Gastrocnemius medialis (tissue), 4 donors: ENCODE measurements around the gene CEP170B. TPM values are rescaled to one million over a fixed set of nuclear protein-coding genes. Genes with fewer than 3 reads are reported as not detected.

Source experiments
- ATAC-seq, 2 donors: fragments of 150-250 bp; one replicate each; pipeline ENCODE4 v1.9.1; 2016
- DNase-seq, 2 donors: peaks; one replicate each; pipeline ENCODE4 v3.0.0-alpha.2; 2019
- H3K27ac ChIP-seq, 4 donors: fragments of 200-600 bp; sonication (generic); 1 replicate in 1 of 4; 2 replicates in 3 of 4; pipeline ENCODE4 v1.5.1; 2016 to 2018; ENCODE audit warnings: mild to moderate bottlenecking in 2 of 4, moderate library complexity in 1 of 4
- H3K27me3 ChIP-seq, 3 donors: fragments of 200-600 bp; sonication (generic) in 2 of 3; 1 replicate in 1 of 3; 2 replicates in 2 of 3; pipeline versions ENCODE4 v1.5.1 to v1.6.0; 2016 to 2019; ENCODE audit warnings: mild to moderate bottlenecking in 1 of 3, moderate library complexity in 1 of 3
- H3K36me3 ChIP-seq, 2 donors: fragments of 200-600 bp; sonication (generic) in 1 of 2; one replicate each; pipeline ENCODE4 v1.5.1; 2017 to 2018
- H3K4me1 ChIP-seq, 2 donors: fragments of 200-600 bp; sonication (generic) in 1 of 2; one replicate each; pipeline ENCODE4 v1.5.1; 2016 to 2017; ENCODE audit warnings: mild to moderate bottlenecking in 2 of 2
- H3K4me3 ChIP-seq, 4 donors: fragments of 200-600 bp; sonication (generic) in 3 of 4; 1 replicate in 1 of 4; 2 replicates in 3 of 4; pipeline ENCODE4 v1.5.1; 2016 to 2019; ENCODE audit warnings: mild to moderate bottlenecking in 2 of 4
- H3K9me3 ChIP-seq, 3 donors: fragments of 200-600 bp; sonication (generic) in 2 of 3; 1 replicate in 1 of 3; 2 replicates in 2 of 3; pipeline ENCODE4 v1.5.1; 2016 to 2019
- POLR2A ChIP-seq, 2 donors: fragments of 450-650 bp; IDR thresholded peaks; one replicate each; pipeline ENCODE4 v1.6.1; 2017; ENCODE audit warnings: antibody characterized with exemption in 2 of 2, mild to moderate bottlenecking in 2 of 2, moderate library complexity in 2 of 2
- in situ Hi-C, 4 donors: fragments of 200-750 bp; cut with MboI; loops; one replicate each; pipeline versions ENCODE4 v1.15.0 to v1.8.0; 2017; ENCODE audit warnings: low sequenced_read_pairs in 4 of 4
- intact Hi-C: fragments of 100-400 bp; cut with DNase I; formaldehyde crosslinking; loops from one replicate; pipeline ENCODE4 v1.15.1; 2023; ENCODE audit warnings: low total_unique reads
- total RNA-seq, 4 donors: library from RNA; depleted of rRNA; stranded (reverse); fragments of >200 nt; gene quantifications; one replicate each; pipeline versions ENCODE4 v1.1.0 to v1.2.3, GENCODE V29; 2016
- TF ChIP-seq, protein P1 (sequence below), 5 experiments: fragments of 450-650 bp in 3 of 5; fragments of 200-600 bp in 2 of 5; sonication (generic) in 2 of 5; IDR thresholded peaks in 4 of 5; conservative IDR thresholded peaks in 1 of 5; 1 replicate in 4 of 5; 2 replicates in 1 of 5; pipeline ENCODE4 v1.5.1; 2016 to 2019; ENCODE audit warnings: antibody characterized with exemption in 5 of 5, mild to moderate bottlenecking in 3 of 5, moderate library complexity in 3 of 5

The CEP170B gene
- total RNA-seq, 4 donors from 2014 or later: 4.5 to 13.0 (median 7.1) TPM

- no peak overlapping the region for H3K27ac ChIP-seq
- ATAC-seq (no peak), DNase-seq (no peak)
- intact Hi-C loops: no loop called here
- no peak overlapping the region for H3K4me3 ChIP-seq
- H3K27me3 ChIP-seq: peaks cover 13 to 16% (median 14%) of the 10 kb centered on the region in 3 donors
- H3K9me3 ChIP-seq: no peaks in the 10 kb centered on the region
- in situ Hi-C loops: no loop called here
- H3K36me3 ChIP-seq: peaks cover 0 to 3% of the 10 kb centered on the region in 2 donors
- TF ChIP-seq POLR2A (IDR thresholded peaks at IDR 0.05): no peak
- TF ChIP-seq, protein P1, sequence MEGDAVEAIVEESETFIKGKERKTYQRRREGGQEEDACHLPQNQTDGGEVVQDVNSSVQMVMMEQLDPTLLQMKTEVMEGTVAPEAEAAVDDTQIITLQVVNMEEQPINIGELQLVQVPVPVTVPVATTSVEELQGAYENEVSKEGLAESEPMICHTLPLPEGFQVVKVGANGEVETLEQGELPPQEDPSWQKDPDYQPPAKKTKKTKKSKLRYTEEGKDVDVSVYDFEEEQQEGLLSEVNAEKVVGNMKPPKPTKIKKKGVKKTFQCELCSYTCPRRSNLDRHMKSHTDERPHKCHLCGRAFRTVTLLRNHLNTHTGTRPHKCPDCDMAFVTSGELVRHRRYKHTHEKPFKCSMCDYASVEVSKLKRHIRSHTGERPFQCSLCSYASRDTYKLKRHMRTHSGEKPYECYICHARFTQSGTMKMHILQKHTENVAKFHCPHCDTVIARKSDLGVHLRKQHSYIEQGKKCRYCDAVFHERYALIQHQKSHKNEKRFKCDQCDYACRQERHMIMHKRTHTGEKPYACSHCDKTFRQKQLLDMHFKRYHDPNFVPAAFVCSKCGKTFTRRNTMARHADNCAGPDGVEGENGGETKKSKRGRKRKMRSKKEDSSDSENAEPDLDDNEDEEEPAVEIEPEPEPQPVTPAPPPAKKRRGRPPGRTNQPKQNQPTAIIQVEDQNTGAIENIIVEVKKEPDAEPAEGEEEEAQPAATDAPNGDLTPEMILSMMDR (IDR thresholded peaks at IDR 0.05 in 4 of 5, conservative IDR thresholded peaks at IDR 0.05 in 1 of 5): no peak
- peaks cover 14 to 17% of the 10 kb centered on the region in 2 donors for H3K4me1 ChIP-seq
These were observed 1.2 kb upstream of the CEP170B start for GRCh38 chr14:104863923-104864266.

DNA sequence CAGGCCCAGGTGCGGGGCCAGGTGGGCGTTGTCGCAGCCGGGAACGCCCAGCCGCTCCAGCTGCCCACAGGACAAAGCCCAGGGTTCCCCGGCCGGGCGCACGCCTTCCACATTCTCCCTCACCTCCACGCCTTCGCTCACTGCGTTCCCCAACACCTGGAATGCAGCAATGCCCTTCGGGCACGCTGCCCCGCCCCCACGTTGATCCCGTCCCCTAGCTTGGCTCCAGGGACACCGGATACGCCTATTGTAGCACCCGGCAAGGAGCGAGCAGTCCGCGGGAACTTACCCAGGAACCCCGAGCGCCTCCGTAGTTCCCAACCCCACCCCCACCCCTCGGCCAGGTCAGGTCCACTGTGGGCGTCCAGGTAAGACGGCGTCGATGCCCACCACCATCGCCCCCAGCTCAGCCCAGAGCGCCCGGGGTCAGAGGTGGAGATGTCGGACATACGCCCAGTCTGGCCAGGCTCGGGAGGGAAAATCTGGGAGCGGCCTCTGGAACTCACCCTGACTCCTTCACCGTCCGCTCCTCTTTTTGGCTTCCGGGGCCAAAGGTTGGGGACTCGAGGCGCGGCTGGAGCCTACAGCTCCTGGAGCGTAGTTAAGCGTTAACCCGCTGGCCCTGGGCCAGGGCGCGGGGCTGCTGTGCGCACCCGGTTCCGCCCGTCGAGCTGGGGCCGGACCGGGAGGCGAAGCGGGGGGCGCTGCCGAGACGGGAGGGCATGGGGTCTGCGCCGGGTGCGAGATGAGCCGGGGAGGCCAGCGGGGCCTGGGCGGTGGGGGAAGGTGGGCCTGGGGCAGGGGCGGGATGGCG is 594 bp upstream of the CEP170B start:
- no peak for ATAC-seq
- H3K9me3 ChIP-seq: no peaks in the 10 kb centered on the region
- in situ Hi-C loops: no loop called here
- peak overlapping the region; percentile 59 to 65 (median 63) for H3K4me3 ChIP-seq
- peaks cover 14 to 17% of the 10 kb centered on the region in 2 donors for H3K4me1 ChIP-seq
- H3K27me3 ChIP-seq: peaks cover 13 to 16% (median 14%) of the 10 kb centered on the region in 3 donors
- H3K27ac ChIP-seq: no peak overlapping the region
- intact Hi-C loops: loop anchor here (5.0 kb wide), 1 partner anchor 67 kb away; the partner anchor contains the start of gene AKT1
- peaks cover 0 to 3% of the 10 kb centered on the region in 2 donors for H3K36me3 ChIP-seq
- DNase-seq: no peak
- TF ChIP-seq POLR2A (IDR thresholded peaks at IDR 0.05): no peak
- TF ChIP-seq, protein P1 (IDR thresholded peaks at IDR 0.05 in 4 of 5, conservative IDR thresholded peaks at IDR 0.05 in 1 of 5): no peak

GRCh38 chr14:104865631-104866441 is 768 bp downstream of the CEP170B start:
- H3K27ac ChIP-seq: peak overlapping the region; percentile 20 to 63 (median 50)
- in situ Hi-C loops: no loop called here
- DNase-seq: no peak

More at GRCh38 chr14:104865631-104866441, 768 bp downstream of the CEP170B start:
- Histone ChIP-seq H3K36me3 (peaks cover 0 to 3% of the 10 kb centered on the region in 2 donors), H3K4me1 (peaks cover 14 to 17% of the 10 kb centered on the region in 2 donors), H3K9me3 (no peaks in the 10 kb centered on the region), H3K27me3 (peaks cover 13 to 16% (median 14%) of the 10 kb centered on the region in 3 donors), H3K4me3 (peak overlapping the region; percentile 65 to 76 (median 73))
- ATAC-seq: peak; percentile 61 to 77
- intact Hi-C loops: loop anchor here (5.0 kb wide), 1 partner anchor 69 kb away; the partner anchor contains the start of gene AKT1
- peak in 1 of 2 donors; percentile 30 for TF ChIP-seq POLR2A (IDR thresholded peaks at IDR 0.05)
- TF ChIP-seq, protein P1 (IDR thresholded peaks at IDR 0.05 in 4 of 5, conservative IDR thresholded peaks at IDR 0.05 in 1 of 5): no peak
